SW480 (cell line): ENCODE results near the gene EEFSEC.

Source experiments
- DNase-seq: peaks from one replicate; pipeline ENCODE4 v3.0.0-alpha.2; 2016; ENCODE audit warnings: low spot score

The EEFSEC gene

DNA sequence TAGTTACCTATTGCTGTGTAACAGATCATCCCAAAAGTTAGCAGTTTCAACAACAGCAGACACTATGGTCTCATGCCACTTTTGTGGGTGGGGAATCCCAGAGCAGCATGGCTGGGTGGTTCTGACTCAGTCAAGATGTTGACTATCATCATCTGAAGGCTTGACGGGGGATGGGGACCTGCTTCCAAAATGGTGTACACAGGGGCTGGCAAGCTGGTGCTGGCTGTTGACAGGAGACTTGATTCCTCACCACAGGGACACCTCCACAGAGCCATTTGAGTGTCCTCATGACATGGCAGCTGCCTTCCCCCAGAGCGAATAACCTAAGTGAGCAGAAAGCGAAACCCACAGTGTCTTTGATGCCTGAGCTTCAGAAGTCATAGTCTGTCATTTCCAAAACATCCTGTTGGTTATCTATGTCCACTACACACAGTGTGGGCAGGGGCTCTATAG is 294.3 kb downstream of the EEFSEC start:
- DNase-seq: no peak

DNA sequence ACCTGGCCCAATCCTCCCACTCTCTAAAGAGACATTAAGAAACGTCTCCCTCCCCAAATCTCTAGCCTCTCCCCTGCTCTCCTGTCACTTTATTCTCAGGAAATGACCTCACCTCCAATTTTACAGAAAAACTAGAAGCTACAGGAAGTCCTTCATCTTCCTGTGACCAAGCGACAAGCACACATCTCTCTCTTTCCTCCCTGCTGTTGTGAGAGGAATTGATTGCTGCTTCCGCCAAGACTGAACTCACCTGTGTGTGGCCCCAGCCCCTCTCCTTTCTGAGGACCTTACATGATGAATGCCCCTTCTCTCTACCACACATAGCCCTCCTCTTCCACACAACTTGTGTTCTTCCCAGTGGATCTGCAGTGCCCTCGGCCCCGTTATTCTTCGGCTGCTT is 295.2 kb downstream of the EEFSEC start:
- DNase-seq: no peak

DNA sequence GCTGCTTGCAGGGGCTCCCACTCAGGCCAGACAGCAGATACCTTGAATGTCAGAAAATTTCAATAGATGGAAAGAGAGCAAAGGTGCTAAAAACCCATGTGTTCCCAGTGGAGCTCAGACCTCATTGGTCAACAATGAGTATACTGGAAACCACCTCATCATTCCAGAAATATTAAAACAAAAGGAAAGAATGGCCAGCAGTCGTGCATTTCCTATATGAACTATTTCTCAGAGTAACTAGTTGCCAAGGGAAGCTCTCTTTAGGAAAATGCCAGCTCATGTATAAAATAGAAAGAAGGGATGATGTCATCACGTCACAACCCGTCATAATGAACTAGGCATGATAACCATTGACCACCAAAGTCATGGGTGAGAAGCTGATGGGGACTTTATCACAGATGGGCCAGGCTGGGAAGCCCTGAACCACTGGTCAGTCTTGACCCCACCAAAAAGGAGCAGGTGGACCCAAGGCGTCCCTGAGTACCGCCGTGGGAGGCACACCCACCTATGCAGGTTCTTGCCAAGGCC is 295.9 kb downstream of the EEFSEC start:
- DNase-seq: no peak

DNA sequence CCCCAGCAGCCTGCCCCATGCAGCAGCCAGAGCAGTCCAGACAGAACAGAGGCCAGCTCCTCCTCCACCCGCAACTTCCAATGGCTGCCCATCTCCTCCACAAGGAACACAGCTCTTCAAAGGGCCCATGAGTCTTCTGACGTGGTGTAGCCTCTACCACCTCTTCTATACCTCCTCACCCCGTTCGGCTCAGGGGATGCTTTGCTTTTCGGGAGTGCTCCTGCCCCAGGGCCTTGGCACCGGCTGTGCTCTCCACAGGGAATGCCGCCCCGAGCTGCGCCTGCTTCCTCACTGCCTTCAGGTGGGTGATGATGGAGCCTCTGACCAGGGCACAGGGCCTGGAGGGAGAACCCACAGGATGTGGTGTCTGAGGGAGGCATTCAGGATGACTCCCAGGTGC is 298.8 kb downstream of the EEFSEC start:
- DNase-seq: no peak

DNA sequence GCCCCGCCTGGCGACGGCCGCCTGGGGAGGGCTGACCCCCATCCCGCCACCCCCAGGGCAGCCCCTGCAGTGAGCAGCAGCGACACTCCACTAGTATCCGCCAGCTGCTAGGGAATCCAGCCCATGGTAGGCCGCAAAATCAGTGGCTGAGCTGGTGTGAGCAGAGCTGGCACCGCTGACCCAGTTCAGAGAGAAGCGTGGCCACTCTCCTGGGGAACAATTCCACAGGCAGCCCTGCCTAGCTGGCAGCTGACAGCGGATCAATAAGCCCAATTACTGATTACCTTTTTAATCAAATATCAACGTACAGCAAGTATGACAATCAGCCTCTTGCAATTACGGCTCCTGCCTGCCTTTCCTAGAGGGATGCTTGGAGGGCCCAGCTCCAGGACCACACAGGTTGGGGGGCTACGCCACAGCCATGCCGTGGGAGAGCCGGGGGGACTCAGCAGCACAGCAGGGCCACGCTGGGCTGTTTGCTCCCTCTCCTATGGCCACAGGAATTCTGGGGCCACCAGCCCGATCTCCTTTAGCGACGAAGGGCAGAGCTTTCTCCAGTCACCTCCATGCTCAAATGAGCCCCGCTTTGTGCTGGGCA is 299.5 kb downstream of the EEFSEC start:
- no peak for DNase-seq

DNA sequence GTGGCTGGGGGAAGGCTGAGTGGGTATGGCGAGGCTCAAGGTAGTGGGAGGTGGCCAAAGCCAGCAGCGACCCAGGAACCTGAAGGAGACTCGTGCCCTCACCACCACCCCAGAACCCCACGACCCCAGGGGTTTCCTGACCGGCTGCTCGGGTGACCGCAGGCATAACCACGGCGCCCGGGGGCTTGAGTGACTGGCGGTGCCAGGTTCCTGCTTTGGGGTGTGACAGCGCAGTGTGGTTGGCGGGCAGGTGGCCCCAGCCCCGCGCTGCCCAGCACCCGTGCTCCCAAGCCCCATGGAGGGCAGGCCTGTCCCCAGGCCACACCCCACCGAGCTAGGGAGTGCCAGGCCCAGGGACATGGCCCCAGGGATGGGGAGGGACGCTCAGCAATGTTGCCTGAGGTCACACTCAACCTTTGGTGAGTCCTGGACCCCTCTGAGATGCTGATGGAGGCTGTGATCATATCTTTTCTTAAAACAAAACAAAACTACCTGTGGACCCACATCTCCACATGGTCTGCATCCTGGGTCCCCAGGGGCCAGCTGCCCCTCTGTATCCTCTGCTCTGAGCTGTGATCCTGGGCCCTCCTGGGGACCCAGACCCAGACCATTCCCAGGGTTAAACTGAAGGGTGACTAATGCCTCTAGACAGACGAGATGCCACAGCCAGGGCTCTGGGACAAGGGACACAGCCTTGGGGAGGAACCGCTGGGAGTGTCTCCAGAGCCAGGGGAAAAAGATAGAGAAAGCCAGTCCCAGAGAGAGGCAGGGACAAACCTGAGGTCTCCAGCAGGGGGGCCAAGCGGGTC is 300.4 kb downstream of the EEFSEC start:
- DNase-seq: no peak

DNA sequence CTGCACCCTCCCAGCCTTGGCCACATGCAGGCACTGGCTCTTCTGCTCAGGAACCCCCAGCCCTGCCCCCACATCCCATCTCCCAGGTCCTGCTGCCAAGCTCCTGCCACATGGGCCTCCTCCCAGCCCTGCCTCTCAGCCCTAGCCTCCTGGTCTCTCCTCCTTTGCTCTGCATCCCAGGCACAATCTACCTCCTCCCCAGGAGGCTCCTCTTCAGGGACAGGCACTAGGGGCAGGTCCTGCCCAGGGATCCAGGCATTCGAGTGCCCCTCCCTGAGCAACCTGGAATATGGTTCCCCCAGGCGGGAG is 301.0 kb downstream of the EEFSEC start:
- DNase-seq: no peak

DNA sequence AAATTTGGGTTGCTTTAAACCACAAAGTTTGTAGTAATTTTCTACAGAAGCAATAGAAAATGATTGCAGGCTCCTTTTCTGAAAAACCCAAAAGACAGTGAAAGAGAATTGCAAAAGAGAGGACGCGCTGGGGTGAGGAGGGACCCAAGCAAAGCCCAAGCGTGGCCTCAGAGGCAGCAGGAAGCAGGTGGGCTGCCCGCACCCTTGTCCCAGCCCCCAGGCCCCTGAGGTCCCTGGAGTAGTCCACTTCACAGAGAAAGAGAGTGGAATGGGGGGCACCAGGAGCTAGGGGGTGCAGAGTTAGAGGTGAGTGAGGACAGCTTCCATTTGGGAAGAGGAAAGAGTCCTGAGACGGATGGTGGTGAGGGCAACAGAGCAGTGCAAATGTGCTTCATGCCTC is 301.8 kb downstream of the EEFSEC start:
- DNase-seq: no peak

DNA sequence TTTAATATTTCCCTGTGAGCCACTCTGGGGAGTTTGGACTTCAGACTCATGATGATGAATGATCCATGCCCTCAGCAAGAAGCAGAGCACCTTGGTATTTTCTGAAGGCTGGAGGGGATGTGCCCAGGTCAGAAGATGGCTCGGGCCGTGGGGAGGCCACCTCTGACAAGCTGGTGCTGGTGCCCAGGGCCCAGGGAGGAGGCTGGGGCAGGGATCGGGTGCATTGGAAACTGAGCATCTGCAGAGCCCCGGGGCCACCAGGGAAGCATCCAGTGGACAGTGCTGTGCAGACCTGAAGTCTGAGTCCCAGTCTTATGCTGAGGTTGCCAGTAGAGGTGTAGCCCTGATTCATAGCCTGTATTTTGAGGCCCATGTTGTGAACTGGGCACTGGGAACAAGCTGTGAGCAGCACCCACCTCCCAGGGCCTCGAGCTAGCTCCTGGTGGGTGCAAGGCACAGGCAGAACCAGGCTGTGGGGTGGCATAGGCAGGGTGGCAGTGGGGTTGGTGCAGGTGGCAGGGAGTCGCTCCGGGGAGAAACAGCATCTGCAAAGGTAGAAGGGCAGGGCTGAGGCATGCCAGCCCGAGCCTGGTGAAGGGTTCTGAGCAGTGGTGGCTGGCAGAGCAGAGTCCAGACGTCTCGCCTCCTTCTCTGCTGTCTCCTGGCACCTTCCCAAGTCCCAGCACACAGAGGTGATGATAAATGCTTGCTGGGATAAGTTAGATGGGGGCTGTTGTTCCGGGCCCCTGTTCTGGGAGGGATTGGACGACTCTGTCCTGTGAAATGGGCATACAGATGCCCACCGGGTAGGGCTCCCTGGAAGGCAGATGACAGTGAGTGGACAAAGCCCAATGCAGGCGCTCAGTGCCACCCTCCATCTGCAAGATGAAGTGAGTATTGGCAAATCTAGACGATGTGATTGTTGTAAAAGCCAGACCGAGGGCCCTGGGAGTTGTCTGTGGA is 302.8 kb downstream of the EEFSEC start:
- DNase-seq: no peak

DNA sequence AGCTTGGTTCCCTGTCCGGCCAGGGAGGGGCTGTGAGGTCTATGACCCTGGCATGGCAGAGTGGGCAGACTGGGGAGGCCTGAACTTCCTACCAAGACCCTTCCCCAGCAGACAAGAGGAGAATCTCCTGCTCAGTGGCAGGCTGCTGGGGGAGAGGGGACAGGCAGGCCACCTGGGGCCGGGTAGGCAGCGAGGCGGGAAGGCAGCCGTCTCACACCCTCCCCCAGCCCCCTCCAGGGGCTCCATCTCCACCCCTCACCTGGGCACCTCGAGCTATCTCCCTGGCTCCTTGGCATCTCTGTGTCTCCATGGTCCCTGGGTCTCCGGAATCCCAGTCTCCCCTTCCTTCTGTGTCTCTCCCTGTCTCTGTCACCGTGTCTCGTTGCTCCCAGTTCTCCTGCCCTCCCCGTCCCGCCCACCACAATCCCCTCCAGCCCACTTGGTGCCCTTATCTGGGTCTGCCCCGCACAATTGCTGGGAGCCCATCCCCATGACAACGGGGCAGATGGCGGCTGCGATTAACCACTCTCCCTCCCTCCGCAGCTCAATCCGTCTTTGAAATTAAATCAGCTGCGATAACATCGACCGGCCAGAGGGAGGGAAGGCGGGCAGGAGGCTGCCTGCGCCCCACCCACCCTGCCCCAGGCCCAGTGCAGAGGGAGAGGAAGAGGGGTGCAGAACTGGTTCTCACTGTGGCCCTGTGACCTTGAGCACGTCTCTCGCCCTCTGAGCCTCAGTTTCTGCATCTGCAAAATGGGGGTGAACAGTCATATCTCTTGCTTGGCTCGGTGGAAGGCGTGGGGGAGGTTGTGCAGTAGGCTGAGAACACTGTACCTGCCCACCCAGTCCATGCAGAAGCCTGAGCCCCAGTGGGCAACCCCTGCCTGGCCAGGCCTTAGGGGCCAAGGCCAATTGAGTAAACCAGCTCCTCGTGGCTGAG is 303.8 kb downstream of the EEFSEC start:
- no peak for DNase-seq

DNA sequence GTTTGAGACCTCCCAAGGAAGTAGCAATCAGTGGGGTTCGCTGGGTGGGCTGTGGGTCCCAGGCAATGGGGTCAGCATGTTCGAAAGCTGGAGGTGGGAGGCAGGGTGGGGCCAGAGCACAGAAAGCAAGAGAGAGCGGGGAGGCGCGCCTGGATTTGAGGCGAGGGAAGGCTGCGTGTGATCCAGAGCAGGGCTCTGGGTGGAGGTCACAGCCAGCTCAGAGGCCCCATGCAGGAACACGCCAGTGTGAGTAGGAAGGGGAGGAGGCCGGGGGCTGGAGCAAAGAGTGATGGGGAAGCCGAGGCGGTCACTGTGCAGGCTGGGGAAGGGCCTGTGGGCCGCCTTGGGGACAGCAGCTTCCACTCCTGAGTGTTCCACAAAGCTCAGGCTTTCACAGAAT is 304.7 kb downstream of the EEFSEC start:
- no peak for DNase-seq
